Thyroid gland (tissue), 4 donors: Measurements from ENCODE around the gene PIEZO2.

Experiments used
- POLR2A ChIP-seq, 2 donors: fragments of 450-650 bp; IDR thresholded peaks; one replicate each; pipeline ENCODE4 v1.6.1; 2017; ENCODE audit warnings: antibody characterized with exemption in 2 of 2, mild to moderate bottlenecking in 2 of 2, moderate library complexity in 1 of 2
- TF ChIP-seq, protein P1 (sequence below), 6 experiments: fragments of 200-600 bp in 3 of 6; fragments of 450-650 bp in 3 of 6; sonication (generic) in 3 of 6; IDR thresholded peaks; one replicate each; pipeline ENCODE4 v1.5.1; 2016 to 2019; ENCODE audit warnings: antibody characterized with exemption in 6 of 6, mild to moderate bottlenecking in 2 of 6, inconsistent platforms in 1 of 6, moderate library complexity in 1 of 6

DNA sequence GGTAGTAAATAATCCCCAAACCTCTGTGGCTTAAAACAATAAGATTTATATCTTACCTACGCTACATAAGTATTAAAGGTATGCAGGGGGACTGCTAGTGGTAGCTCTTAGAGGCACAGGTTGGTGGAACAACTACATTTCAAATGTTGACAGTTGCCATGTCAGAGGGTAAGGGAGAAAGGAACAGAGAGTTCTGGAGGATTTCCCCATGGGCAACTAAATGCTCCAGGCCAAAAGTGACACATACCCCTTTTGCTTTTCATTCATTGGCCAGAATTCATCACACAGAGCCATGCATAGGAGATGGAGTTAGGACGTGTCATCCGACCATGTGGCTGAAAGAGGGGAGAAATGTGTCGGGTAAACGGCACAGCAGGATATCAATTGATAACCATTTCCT, 490.4 kb downstream of the PIEZO2 start:
- TF ChIP-seq, protein P1, sequence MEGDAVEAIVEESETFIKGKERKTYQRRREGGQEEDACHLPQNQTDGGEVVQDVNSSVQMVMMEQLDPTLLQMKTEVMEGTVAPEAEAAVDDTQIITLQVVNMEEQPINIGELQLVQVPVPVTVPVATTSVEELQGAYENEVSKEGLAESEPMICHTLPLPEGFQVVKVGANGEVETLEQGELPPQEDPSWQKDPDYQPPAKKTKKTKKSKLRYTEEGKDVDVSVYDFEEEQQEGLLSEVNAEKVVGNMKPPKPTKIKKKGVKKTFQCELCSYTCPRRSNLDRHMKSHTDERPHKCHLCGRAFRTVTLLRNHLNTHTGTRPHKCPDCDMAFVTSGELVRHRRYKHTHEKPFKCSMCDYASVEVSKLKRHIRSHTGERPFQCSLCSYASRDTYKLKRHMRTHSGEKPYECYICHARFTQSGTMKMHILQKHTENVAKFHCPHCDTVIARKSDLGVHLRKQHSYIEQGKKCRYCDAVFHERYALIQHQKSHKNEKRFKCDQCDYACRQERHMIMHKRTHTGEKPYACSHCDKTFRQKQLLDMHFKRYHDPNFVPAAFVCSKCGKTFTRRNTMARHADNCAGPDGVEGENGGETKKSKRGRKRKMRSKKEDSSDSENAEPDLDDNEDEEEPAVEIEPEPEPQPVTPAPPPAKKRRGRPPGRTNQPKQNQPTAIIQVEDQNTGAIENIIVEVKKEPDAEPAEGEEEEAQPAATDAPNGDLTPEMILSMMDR (IDR thresholded peaks at IDR 0.05), result no peak
- TF ChIP-seq POLR2A (IDR thresholded peaks at IDR 0.05), result no peak
